Adrenal gland (tissue), 5 donors: ENCODE results near the gene WBP2.

Source experiments
- POLR2A ChIP-seq, 2 donors: fragments of 450-650 bp; IDR thresholded peaks; one replicate each; pipeline ENCODE4 v1.6.1; 2017; ENCODE audit warnings: antibody characterized with exemption in 2 of 2, mild to moderate bottlenecking in 2 of 2, moderate library complexity in 1 of 2
- TF ChIP-seq, protein P1 (sequence below), 6 experiments: fragments of 450-650 bp in 4 of 6; fragments of 200-600 bp in 2 of 6; sonication (generic) in 1 of 6; IDR thresholded peaks; 1 replicate in 5 of 6; 2 replicates in 1 of 6; pipeline versions ENCODE4 v1.5.1 to v1.8.0; 2016 to 2021; ENCODE audit warnings: antibody characterized with exemption in 6 of 6, mild to moderate bottlenecking in 2 of 6, moderate library complexity in 1 of 6
- donor health status: DM: no; HTN: no; CAD: no.

DNA sequence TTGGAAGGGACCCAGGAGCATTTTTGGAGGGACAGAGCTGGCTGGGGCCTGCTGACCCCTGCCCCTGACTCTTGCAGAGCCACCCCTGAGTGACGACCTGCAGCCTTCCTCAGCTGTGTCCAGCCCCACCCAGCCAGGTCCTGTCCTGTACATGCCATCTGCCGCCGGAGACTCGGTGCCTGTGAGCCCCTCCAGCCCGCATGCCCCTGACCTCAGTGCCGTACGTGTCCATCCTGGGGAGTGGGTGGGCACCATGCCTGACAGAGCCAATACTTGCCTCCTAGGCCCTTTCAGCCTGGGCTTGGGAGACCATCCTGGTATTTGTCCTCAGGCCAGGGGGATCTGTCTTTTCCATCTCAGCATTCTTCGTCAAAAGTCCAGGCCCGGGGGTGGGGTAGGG lies 38.4 kb downstream of the WBP2 start:
- TF ChIP-seq, protein P1, sequence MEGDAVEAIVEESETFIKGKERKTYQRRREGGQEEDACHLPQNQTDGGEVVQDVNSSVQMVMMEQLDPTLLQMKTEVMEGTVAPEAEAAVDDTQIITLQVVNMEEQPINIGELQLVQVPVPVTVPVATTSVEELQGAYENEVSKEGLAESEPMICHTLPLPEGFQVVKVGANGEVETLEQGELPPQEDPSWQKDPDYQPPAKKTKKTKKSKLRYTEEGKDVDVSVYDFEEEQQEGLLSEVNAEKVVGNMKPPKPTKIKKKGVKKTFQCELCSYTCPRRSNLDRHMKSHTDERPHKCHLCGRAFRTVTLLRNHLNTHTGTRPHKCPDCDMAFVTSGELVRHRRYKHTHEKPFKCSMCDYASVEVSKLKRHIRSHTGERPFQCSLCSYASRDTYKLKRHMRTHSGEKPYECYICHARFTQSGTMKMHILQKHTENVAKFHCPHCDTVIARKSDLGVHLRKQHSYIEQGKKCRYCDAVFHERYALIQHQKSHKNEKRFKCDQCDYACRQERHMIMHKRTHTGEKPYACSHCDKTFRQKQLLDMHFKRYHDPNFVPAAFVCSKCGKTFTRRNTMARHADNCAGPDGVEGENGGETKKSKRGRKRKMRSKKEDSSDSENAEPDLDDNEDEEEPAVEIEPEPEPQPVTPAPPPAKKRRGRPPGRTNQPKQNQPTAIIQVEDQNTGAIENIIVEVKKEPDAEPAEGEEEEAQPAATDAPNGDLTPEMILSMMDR (IDR thresholded peaks at IDR 0.05), result no peak
- TF ChIP-seq POLR2A (IDR thresholded peaks at IDR 0.05), result no peak
